Measurements from ENCODE around the gene GTPBP6.
"Not testable (repeated sequence)": the region's sequence is repeated elsewhere in the genome, so short reads cannot be mapped to it uniquely, and the experiment has no call there.

Gene GTPBP6

DNA sequence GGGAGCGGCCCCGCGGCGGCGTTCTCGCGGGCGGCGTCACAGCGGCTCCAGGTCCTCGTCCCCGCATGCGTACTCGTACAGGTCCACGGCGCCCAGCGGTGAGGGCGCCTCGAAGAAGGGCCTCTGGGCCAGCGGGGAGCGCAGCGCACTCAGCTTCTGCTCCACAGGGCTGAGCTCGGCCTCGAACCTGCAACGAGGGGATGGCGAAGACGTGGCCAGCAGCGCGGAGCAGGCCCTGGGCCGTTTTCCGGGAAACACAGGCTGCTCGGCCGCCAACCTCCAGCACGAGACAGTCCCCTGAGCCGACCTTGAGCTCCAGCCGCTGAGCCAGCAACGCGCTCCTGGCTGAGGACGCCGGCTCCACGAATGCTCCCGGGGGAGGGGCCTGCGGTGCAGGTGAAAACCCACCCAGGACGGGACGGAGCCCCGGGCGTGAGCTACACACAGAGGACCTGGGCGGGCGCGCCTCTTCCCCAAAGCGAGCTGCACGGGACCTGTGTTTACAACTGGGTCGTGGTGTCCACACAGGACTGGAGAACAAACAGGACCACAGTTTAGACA lies 15.8 kb upstream of the GTPBP6 start:
- DNase-seq: no peak

DNA sequence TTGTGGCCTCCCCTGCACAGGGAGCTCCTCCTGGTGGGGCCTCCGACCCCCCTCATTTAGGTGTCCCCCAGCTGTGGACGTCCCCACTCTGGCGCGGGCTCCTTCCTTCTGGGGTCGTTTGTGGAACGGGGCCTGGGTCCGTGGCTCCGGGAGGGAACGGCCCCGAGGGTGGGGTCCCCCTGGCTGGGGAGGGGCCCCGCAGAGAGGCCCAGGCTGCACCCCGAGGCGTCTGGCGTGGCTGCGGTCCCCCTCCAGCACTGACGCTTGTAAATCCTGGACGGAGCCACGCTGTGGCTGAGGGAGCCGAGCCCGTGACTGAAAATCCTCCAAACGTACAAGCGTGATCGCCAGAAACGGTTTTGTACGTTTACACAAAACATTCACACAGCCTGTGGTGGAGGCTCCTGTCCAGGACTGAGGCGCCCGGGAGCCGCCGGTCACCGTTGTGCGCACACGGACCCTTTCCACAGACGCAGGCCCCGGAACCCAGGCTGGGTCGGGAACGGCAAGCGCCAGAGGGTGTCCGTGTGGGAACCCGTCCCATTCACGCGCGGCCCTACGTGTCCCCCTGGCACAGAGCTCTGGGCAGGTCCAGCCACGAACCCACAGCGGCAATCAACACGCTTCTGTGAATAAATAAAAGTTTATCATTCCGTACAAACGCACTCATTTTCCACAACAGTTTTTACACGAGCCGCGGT lies 15.2 kb upstream of the GTPBP6 start:
- no peak for DNase-seq

DNA sequence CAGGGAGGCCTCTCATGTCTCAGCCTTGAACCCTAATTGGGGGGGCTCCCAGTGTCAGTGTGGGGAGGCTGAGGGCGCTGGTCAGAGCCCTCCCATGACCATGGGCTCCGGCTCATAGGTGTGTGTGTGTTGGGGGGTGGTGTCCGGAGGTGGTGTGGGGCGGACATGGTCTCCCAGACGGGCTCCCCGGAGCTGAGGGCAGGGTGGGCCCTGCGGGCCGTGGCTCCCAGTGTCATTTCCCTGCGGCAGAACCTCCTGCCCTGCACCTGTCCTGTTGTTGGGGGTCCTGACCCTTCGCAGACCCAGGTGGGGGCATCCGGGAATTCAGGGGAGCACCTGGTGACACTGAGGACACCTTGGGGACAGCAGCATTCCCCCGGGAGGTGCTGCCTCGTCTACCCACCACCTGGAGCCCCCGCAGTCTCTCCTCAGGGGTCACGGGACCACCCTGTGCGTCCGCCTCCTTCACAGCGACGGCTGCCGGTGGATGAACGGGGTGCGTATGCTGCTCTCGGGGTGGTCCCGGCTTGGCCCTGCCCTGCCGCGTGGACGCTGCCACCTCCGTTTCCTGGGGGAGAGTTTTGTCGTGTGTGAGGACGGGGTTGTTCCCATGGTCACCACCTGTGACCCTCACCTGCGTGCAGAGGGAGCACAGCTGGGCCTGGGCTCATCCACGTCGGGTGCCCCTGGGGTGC lies 14.5 kb upstream of the GTPBP6 start:
- no peak for DNase-seq

DNA sequence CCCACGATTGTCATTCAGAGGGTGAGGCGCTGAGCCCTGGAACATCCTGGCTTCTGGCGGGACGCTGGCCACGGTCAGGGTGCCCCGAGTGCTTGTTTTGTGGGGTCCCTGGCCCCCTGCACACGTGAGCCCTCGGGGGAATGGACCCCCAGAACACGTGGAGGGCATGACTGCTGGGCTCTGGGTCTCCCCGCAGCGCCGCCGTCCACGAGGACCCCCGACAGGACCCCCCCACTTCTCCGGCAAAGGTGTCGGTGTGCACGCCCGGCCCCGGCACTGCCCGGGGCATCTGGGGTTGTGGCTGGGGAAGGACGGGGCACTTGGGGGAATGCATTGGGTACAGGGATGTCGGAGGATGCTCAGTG lies 13.9 kb upstream of the GTPBP6 start:
- DNase-seq: no peak

DNA sequence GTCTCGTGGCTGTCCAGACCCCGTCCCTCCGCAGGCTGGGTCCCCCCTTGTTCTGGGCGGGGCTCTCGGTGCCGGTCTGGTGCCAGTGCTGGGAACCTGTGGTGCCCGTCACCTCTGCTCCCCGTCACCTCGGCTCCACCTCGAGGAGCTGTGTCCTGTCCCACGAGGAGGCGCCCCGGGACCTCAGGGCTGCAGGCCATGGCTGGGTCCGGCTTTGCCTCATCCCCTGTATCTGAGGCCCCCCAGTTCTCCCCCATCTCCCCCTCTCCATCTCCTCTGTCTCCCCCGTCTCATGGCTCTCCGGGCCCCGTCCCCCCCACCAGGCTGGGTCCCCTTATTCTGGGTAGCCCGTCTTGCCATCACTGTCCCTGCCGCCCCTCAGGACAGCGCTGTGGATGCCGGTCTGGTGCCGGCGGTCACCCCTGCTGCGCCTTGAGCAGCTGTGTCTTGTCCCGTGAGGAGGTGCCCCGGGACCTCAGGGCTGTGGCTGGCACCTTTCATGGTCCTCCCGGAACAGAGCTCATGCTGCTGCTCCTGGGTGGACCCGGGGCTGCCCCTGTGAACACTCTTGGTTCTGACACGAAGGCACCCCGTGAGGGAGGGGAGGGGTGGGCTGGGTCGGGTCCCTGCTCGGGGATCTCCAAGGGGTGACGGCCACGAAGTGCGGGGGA lies 13.4 kb upstream of the GTPBP6 start:
- no peak for DNase-seq

DNA sequence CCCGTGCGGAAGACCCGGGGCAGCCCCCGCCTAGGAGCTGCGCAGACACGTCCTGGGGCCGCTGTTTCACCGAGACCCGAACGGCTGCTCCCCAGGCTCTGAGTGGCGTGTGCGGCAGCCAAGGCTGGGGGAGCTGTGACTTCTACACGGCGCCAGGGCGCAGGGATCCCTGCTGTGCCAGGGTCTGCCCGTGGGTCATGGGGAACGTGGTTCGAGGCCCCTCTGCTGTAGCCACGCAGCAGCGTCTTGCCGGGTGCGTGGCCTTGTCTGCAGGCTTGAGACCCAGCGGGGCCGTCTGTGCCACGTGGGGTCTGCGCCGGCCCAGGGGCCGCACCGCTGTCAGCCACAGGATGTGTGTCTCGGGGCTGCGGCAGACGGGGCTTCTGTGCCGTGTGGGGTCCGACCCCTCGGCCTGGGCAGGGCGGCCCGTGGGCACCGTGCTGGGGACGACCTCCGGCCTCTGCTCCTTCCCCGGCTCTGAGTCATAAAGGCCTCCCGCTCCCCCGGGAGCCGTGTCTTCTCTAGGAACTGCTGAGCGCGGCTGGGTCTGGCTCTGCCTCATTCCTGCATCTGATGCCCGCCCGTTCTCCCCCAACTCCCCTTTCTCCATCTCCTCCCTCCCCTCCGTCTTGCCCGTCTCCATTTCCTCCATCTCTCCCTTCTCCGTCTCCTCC lies 12.7 kb upstream of the GTPBP6 start:
- no peak for DNase-seq

DNA sequence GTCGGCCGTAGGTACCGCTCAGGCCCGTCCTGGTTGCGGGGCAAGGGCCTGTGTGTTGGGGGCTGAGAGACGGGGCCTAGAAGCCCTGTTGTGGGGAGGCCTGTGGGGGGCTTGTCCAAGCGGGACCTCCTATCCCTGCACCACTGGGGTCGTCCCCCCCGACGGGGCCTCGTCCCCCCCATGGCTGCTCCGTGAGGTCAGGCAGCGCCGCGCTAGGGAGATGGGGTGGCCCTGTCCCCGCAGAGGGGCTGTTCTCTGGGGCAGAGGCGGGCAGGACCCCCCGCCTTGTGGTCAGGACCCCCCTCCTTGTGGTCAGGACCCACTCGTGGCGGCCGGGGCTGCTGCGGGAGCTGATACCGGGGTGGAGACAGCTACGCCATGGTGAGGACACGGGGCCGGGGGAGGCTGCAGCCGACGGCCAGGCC lies 12.1 kb upstream of the GTPBP6 start:
- no peak for DNase-seq

DNA sequence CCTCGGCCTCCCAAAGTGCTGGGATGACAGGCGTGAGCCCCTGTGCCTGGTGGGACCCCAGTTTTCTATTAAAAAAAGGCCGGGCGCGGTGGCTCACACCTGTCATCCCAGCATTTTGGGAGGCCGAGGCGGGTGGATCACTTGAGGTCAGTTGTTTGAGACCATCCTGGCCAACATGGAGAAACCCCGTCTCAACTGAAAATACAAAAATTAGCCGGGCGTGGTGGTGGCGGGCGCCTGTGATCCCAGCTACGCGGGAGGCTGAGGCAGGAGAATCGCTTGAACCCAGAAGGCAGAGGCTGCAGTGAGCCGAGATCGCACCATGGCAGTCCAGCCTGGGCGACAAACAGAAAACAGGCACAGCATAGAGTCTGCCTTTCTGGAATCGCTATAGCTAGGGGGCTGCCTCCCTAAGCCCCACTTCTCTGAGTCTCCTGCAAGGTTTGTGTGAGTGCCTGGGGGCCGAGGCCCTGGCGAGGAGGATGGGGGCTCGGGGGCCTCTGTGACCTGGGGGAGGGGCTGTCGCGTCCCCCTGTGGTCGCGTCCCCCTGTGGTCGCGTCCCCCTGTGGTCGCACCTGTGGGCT lies 11.6 kb upstream of the GTPBP6 start:
- not testable (repeated sequence) for DNase-seq

DNA sequence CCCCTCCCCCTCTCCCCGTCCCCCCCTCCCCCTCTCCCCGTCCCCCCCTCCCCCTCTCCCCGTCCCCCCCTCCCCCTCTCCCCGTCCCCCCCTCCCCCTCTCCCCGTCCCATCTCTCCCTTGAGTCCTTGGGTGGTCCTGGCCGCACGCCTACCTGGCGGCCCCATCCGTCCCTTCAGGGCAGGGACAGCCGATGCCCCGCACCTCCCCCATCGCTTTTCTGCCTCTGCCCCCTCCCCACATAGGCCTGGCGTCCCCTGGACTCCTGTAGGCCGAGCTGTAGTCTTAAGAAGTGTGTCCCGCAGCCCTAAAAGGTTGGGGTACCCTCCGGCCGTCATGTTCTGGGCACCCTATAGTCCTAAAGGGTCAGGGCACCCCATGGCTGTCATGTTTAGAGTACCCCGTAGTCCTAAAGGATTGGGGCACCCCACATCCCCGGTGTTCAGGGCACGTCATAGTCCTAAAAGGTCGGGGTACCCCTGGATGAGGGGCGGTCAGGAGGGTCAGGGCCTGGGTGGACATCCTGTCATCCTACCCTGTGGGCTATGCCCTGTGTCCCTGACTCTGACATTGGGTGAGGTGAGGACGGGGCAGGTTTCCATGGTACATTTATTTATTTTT lies 10.8 kb upstream of the GTPBP6 start:
- DNase-seq: no peak

DNA sequence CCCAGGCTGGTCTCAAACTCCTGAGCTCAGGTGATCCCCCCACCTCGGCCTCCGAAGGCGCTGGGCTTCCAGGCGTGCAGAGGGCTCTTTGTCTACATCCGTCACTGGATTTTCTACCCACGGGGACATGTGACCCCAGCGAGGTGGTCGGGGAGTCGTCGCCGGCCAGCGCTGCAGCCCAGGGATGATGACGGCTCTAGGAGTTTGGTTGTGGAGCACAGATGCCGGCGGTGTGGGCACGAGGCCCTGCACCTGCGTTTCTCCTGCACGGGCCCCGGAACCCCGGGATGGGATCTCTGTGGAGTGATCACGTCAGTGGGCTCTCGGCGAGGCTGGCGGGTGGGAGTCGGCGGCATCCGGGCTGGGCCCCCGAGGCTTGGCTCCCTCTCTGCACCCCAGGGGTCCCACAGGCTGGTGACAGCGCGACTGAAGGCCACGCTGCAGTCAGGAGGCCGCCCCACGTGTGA lies 9.1 kb upstream of the GTPBP6 start:
- no peak for DNase-seq

DNA sequence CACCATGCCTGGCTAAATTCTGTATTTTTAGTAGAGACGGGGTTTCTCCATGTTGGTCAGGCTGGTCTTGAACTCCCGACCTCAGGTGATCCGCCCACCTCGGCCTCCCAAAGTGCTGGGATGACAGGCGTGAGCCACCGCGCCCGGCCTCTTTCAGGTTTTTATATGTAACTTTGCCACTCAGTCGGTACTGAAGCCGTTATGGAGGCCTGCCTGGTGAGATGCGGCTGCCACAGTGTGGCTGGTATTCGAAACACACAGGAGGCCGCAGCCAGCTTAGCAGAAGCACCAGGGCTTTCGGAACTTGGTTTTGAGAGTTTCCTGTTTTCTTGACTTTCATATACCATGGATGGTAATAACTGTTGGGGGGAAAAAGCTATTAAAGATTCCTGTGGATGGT lies 6.1 kb upstream of the GTPBP6 start:
- not testable (repeated sequence) for DNase-seq

DNA sequence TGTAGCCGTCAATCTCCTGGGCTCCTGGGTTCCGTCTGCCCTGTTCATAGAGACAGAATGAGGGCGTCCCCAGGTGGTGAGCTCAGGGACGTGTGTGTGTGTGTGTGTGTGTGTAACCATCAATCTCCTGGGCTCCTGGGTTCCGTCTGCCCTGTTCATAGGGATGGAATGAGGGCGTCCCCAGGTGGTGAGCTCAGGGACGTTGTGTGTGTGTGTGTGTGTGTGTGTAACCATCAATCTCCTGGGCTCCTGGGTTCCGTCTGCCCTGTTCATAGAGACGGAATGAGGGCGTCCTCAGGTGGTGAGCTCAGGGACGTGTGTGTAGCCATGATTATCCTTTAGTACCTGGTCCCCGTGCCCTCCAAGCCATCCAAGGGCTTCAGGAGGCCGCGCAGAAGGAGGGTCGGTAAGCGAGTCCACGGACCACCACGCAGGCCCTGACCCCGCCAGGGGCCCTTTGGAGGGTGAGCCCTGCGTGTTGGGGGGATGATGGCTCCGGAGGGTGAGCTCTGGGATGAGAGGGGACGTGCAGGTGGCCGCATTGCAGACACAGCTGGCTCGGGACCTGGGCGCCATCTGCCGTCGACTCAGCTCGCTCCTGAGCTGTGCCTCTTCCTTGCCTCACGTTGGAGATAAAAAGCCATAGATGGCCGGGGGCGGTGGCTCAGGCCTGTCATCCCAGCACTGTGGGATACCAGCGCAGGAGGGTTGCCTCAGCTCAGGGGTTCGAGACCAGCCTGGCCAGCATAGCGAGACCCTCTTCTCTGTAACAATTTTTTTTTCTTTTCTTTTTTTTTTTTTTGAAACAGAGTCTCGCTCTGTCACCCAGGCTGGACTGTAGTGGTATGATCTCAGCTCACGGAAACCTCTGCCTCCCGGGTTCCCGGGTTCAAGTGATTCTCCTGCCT lies 5.4 kb upstream of the GTPBP6 start:
- DNase-seq: no peak

DNA sequence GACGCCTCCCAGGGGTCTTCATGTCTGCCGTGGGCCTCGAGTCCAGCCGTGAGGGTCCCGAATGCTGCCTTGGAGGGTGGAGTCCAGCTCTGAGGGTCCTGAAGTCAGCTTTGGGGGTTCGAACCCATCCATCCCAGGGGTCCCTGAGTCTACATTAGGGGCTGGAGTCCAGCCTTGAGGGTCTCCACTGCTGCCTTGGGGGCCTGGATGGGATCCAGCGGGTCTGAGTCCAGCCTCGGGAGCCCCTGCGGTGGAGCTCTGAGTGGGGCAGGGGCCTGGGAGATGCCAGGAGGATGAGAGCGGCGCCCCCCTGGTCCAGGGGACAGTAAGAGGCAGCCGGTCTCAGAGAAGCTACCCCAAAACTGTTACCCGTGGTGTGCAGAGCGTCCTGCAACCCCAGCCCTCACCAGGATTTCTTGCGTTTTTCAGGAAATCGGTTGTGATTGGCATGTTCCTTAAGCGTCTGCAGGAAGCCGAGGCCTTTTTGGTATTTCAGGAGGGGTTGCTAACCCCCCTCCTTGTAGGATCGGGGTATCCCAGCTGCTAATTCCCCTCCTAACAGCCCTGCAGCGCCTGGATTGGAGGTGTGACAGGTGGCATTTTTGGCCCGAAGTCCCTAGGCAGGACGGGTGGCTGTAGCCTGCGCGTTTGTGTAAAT lies 1.7 kb upstream of the GTPBP6 start:
- no peak for DNase-seq

DNA sequence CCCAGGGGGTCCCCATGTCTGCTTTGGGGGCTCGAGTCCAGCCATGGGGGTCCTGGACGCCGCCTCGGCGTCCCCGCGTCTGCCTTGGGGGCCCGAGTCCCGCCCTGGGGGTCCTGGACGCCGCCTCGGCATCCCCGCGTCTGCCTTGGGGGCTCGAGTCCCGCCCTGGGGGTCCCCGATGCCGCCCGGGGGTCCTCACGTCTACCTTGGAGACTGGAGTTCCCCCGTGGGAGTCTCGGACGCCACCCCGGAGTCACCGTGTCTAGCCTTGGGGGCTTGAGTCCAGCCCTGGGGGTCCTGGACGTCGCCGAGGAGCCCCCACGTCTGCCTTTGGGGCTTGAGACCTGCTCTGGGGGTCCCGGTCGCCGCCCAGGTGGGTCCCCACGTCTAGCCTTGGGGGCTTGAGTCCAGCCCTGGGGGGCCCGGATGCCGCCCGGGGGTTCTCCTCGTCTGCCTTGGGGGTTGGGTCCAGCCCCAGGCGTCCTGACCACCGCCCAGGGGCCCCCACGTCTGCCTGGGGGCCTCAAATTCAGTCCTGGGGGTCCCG lies 1.1 kb upstream of the GTPBP6 start:
- no peak for DNase-seq

DNA sequence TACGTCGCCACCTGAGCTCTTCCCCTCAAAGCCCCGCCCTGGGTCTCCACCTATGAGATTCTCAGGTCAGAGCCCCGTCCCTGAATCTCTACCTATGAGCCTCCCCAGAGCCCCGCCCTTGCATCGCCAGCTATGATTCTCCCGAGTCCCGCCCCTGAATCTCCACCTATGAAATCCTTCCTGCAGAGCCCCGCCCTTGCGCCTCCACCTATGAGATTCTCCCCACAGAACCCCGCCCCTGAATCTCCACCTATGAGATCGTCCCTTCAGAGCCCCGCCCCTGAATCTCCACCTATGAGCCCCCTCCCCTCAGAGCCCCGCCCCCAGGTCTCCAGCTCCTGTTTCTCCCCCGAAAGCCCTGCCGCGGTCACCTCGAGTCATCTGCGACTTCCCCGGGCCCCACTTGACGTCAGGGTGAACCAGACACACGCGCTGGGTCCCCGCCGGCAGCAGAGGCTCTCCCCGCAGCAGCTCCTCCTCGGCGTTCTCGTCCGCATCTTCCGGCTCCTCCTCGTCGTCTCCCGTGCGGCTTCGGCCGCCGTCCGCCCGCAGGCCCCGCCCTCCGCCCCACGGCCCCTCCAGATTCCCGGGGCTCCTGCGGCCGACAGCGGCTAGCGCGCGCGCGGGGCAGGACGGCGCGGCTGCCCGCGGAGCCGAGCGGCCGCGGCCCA lies 393 bp downstream of the GTPBP6 start:
- DNase-seq: no peak

DNA sequence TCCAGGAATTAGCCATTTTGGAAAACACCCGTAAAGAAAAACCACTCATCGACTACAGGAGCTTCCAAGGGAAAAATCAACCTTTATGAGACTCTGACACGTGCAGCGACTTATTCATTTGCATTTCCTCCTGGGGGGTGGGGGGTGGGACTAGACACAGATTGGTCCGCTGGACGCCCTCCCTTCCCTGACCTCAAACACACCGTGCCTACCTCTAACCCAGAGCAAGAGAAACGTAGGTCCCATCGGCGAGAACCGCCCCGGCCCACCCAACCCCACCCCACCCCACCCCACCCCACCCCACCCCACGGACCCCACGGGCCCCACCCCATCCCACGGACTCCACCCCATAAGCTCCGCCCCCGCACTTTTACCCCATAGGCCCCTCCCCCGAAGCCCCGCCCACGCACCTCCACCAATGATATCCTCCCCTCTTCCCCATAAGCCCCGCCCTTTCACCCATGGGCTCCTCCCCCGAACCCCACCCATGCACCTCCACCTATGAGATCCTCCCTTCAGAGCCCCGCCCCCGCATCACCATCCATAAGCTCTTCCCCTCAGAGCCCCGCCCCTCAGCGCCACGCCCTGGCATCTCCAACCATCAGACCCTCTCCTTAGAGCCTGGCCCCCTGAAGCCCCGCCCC lies 1.1 kb downstream of the GTPBP6 start:
- DNase-seq: no peak

DNA sequence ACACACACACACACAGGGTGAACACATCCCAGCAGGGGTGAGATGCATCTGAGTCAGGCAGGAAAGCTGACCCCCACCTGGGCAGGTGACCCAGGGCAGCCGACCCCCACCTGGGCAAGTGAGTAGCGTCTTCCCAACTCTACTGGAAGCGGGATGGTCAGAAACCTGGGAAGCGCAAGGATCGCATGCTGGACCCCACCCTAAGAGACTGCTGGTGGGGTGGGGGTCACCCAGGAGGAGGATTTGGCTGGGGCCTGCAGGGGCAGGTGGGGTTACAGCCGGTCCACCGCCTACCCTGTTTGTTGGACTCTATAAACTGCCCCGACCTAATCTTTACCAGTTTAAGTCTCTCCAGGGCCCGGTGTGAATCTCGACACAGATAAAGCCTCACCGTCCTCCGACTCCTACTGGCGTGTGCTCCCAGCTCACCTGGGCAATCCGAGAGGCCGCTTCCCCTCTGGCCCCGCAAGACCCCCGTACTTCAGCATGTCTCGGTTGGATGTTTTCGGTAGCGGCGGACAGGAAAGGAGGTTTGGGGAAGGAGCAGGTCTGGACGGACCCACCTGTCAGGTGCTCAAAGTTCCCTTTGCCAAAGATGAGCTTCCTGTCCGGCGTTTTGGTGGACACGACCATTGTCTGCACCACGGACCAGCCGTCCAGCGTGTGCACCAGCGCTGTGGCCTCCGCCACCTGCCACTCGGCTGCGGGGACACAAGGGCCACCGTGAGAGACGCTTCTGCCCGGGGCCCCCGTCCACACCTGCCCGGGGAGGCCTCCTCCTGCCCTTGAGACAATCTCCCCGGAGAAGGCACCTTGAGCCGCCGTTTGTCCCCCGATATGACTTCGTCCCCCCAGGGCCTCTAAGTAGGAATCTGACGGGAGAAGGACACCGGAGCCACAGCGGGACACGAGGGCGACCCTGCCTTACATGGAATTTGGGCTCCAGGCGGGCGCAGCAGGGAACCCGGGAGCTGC lies 2.0 kb downstream of the GTPBP6 start:
- no peak for DNase-seq
